Fibroblast of villous mesenchyme (primary cell): ENCODE data around the gene TPRKB. TPM values are rescaled to one million over a fixed set of nuclear protein-coding genes. Genes with fewer than 3 reads are reported as not detected.
"Not testable (repeated sequence)": the region's sequence is repeated elsewhere in the genome, so short reads cannot be mapped to it uniquely, and the experiment has no call there.

Source experiments
- DNase-seq: peaks from one replicate; pipeline ENCODE4 v3.0.0-alpha.2; 2010; ENCODE audit warnings: low read depth
- H3K4me3 ChIP-seq: 2 replicates; pipeline ENCODE4 v1.5.1; 2011; ENCODE audit warnings: low read depth, mild to moderate bottlenecking, low read length
- CTCF ChIP-seq: IDR thresholded peaks from 2 replicates; pipeline ENCODE4 v1.5.1; 2012; ENCODE audit warnings: low read depth, mild to moderate bottlenecking, low read length; ENCODE audit not compliant: insufficient read depth
- total RNA-seq: library from RNA; depleted of rRNA; stranded (reverse); fragments of >200 nt; gene quantifications from 2 replicates; pipeline ENCODE4 v1.2.3, GENCODE V29; 2012

TPRKB gene
- total RNA-seq, 1 donor = 22.9 TPM

DNA sequence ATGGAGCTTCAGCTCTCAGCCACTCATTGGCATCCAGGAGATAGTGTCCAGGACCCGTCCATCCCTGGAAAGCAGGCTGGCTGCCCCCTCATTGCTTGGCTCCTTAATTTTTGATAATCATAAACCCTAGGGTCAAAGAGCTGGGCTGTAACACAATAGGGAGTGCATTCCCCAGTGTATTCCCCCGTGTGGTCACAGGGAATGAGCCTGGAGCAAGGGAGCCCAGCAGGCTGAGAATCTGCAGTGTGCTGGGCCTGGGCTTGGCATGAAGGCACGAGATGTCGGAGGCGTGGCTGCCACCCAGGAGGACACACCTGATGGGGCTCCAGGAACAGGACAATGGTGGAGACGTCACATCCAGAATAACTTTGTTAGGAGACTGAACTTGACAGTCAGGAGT lies 18.7 kb downstream of the TPRKB start:
- H3K4me3 ChIP-seq = no peak overlapping the region
- DNase-seq = no peak
- TF ChIP-seq CTCF = no peak

DNA sequence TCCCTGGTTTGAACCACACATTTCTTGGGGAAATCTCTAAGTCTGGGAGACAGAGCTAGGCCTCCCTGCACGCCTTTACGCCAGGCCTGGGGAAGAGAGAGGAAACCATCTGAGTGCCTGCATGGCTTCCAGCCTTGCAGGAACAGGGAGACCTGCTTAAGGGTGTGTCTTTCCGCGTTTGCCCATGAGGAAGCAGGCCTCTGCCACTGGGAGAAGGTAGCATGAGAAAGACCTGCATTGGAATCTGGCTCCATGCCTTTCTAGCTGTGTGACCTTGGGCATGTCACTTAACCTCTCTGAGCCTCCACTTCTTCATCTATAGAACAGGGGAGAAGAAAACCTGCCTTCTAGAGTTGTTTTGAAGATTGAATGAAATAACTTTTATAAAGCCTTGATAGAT lies 19.4 kb downstream of the TPRKB start:
- not testable (repeated sequence) for DNase-seq, H3K4me3 ChIP-seq

- no peak for TF ChIP-seq CTCF
- no peak overlapping the region for H3K4me3 ChIP-seq
- no peak for DNase-seq
Observed at GRCh38 chr2:73717251-73717606, 19.9 kb downstream of the TPRKB start.

GRCh38 chr2:73716543-73717250 lies 20.4 kb downstream of the TPRKB start:
- peak; percentile 83 for DNase-seq
- TF ChIP-seq CTCF = no peak
- peak overlapping the region; percentile 25 for H3K4me3 ChIP-seq

DNA sequence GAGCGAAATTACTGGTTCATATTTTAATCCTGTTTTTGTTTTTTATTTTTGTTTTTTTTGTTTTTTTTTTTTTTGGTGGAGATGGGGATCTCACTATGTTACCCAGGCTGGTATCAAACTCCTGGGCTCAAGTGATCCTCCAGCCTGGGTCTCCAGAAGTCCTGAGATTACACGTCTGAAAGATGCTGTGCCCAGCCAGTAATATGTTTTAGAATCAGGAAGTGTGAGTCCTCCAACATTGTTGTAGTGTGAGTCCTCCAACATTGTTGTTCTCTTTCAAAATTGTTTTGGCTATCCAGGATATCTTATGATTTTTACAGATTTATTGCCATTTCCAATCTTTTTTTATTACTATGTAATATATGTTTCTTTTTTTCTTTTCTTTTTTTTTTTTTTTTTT lies 23.1 kb downstream of the TPRKB start:
- TF ChIP-seq CTCF = no peak
- H3K4me3 ChIP-seq = no peak overlapping the region
- no peak for DNase-seq

GRCh38 chr2:73708527-73708926 lies 28.6 kb downstream of the TPRKB start:
- no peak for DNase-seq
- no peak overlapping the region for H3K4me3 ChIP-seq
- no peak for TF ChIP-seq CTCF

DNA sequence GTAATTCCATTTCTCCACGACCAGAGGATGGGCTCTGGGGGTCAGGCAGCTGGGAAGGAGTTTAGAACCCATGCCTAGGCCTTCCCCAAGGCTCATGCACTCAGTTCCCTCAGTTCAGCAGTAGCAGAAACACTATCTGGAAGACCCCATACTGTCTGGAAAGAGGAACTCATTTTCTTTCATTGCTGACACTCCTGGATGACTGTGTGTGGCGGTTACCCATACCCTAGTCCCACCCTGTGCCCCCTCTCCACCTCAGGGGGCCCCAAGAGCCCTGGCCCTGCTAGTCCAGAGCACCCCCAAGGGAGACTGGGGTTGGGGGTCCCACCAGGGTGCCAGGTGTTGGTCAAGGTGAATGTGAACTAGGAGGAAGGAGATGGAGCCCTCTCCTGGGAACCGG lies 29.5 kb downstream of the TPRKB start:
- DNase-seq = no peak
- TF ChIP-seq CTCF = no peak
- H3K4me3 ChIP-seq = no peak overlapping the region

GRCh38 chr2:73707058-73707457 lies 30.1 kb downstream of the TPRKB start:
- no peak for TF ChIP-seq CTCF
- DNase-seq = no peak
- H3K4me3 ChIP-seq = no peak overlapping the region
